Spleen (tissue), 7 donors: ENCODE data around the gene GRIK1.

Experiments used
- POLR2AphosphoS5 ChIP-seq, 3 donors: sonication (generic); formaldehyde crosslinking; IDR thresholded peaks; one replicate each; pipeline ENCODE4 v1.5.1; 2017; ENCODE audit warnings: antibody characterized with exemption in 3 of 3
- TF ChIP-seq, protein P1 (sequence below), 11 experiments: fragments of 200-600 bp in 7 of 11; fragments of 450-650 bp in 4 of 11; sonication (generic) in 4 of 11; IDR thresholded peaks in 8 of 11; conservative IDR thresholded peaks in 3 of 11; 1 replicate in 7 of 11; 2 replicates in 4 of 11; pipeline versions ENCODE4 v1.4.0 to v1.8.0; 2016 to 2021; ENCODE audit warnings: antibody characterized with exemption in 11 of 11, inconsistent platforms in 4 of 11, mild to moderate bottlenecking in 1 of 11
- donor health status: DM: no; HTN: no; CAD: no; lungs with moderate emphysema.
- donor health status: DM: no; HTN: no; CAD: no.
- donor health status: DM: no; HTN: no; CAD: no.

DNA sequence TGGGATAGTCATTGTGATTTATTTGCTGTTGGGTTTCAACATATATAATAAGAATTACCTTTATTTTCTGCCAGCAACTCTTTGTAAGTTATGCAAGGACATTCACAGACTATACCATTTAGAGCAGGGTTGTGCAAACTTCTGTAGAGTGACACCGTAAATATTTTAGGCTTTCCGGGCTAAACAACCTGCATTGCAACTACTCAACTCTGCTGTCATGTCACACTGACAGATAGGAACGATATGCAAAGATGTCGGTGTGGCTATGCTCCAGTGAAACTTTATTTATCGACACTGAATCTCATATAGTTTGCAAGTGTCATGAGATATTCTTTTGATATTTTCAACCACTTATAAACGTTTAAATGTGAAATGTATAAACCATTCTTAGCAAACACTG is 430.7 kb downstream of the GRIK1 start:
- TF ChIP-seq, protein P1, sequence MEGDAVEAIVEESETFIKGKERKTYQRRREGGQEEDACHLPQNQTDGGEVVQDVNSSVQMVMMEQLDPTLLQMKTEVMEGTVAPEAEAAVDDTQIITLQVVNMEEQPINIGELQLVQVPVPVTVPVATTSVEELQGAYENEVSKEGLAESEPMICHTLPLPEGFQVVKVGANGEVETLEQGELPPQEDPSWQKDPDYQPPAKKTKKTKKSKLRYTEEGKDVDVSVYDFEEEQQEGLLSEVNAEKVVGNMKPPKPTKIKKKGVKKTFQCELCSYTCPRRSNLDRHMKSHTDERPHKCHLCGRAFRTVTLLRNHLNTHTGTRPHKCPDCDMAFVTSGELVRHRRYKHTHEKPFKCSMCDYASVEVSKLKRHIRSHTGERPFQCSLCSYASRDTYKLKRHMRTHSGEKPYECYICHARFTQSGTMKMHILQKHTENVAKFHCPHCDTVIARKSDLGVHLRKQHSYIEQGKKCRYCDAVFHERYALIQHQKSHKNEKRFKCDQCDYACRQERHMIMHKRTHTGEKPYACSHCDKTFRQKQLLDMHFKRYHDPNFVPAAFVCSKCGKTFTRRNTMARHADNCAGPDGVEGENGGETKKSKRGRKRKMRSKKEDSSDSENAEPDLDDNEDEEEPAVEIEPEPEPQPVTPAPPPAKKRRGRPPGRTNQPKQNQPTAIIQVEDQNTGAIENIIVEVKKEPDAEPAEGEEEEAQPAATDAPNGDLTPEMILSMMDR (IDR thresholded peaks at IDR 0.05 in 8 of 11, conservative IDR thresholded peaks at IDR 0.05 in 3 of 11) = no peak
- no peak for TF ChIP-seq POLR2AphosphoS5 (IDR thresholded peaks at IDR 0.05)
